Activated naive CD8-positive, alpha-beta T cell treated with anti-CD3 and anti-CD28 coated beads, Interleukin-2, amount 50 U/mL, for 24 hours (primary cell): ENCODE measurements around the gene STYX.
"Not testable (repeated sequence)": the region's sequence is repeated elsewhere in the genome, so short reads cannot be mapped to it uniquely, and the experiment has no call there.

Experiments used
- ATAC-seq: fragments of 150-1000 bp; cut with Tn5 transposase; one replicate; pipeline ENCODE4 v1.10.0; 2021
- DNase-seq: peaks from one replicate; pipeline ENCODE4 v3.0.0; 2021
- H3K27ac Mint-ChIP-seq: one replicate; pipeline ENCODE4 v1.8.0; 2021; ENCODE audit warnings: mild to moderate bottlenecking, mixed read lengths
- H3K27me3 Mint-ChIP-seq: one replicate; pipeline ENCODE4 v1.8.0; 2021; ENCODE audit warnings: mixed read lengths
- H3K36me3 Mint-ChIP-seq: one replicate; pipeline ENCODE4 v1.8.0; 2021; ENCODE audit warnings: low read depth, mixed read lengths
- H3K4me1 Mint-ChIP-seq: one replicate; pipeline ENCODE4 v1.8.0; 2021; ENCODE audit warnings: mixed read lengths
- H3K4me3 Mint-ChIP-seq: one replicate; pipeline ENCODE4 v1.8.0; 2021; ENCODE audit warnings: mild to moderate bottlenecking, moderate library complexity, mixed read lengths
- H3K9me3 Mint-ChIP-seq: one replicate; pipeline ENCODE4 v1.8.0; 2021; ENCODE audit warnings: mixed read lengths

The STYX gene

DNA sequence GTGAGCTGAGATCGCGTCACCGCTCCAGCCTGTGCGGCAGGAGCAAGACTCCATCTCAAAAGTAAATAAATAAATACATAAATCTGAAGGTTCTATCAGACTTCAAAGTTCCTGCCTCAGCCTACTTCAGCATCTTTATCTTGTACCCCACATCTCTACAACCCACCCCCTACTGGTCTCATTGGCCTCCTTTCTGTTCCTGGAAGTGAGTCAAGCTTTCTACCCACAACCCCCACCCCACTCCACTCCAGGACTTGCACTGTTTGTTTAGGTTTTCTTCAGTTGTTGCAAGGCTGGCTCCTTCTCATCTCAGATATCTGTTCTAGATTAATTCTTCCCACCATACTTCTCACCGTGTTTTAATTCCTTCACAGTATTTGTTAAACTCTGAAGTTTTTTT is 23.7 kb upstream of the STYX start:
- no peaks in the 10 kb centered on the region for H3K9me3 Mint-ChIP-seq
- H3K4me1 Mint-ChIP-seq: peaks cover 47% of the 10 kb centered on the region
- H3K36me3 Mint-ChIP-seq: peaks cover 35% of the 10 kb centered on the region
- DNase-seq: peak; percentile 48
- ATAC-seq: peak; percentile 77
- H3K27ac Mint-ChIP-seq: peak overlapping the region; percentile 94
- H3K27me3 Mint-ChIP-seq: no peaks in the 10 kb centered on the region
- peak overlapping the region; percentile 97 for H3K4me3 Mint-ChIP-seq

DNA sequence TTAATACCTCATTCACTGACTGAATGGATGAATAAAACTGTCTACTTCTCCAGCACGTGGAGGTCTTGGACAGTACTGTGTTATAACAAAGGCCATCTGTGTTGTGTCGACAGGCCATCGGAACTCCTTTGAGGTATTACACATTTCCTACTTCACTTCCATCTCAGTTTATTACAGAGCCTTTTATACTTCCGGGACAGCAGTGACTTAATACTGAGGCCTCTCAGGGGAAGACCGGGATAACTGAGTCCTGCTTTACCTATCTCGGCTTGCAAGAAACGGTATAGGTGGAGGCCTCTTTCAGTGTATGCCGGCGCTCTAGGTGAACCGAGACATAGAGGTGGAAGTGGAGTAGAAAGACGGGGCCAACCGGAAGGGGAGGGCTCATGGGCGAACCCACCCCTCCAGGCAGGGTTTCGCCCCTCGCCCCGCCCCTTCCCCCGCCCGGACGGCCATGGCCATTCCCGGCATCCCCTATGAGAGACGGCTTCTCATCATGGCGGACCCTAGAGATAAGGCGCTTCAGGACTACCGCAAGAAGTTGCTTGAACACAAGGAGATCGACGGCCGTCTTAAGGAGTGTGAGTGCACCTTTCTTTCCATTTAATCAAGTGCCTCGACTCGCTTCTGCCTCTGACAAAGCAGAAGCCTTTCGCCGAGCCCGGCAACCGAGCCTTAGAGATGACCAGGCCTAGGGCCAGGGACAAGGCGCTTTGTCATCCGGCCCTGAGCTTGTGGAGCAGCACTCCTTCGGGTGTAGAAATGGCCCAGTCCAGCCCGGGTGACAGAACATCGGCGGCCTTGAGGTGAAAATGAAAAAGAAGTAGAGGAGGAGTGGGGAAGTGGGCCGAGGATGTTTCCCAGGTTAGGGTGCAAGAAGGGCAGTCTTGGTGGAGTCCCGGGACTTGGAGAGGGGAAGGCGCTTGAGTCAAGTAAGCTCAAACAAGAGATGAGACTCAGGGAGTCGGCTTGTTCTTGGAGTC is 23.0 kb upstream of the STYX start, which contains the start of gene PSMC6:
PSMC6 (plus strand) TSS at position 477 of the 983 bp plus-strand sequence; CDS start at position 497, 20 bp downstream.
- peaks cover 51% of the 10 kb centered on the region for H3K4me1 Mint-ChIP-seq
- peak within 1 kb of the TSS; percentile 97 for H3K4me3 Mint-ChIP-seq
- no peaks in the 10 kb centered on the region for H3K27me3 Mint-ChIP-seq
- peak within 1 kb of the TSS; percentile 94 for H3K27ac Mint-ChIP-seq
- H3K9me3 Mint-ChIP-seq: no peaks in the 10 kb centered on the region
- ATAC-seq (peak; percentile 97), DNase-seq (peak; percentile 97)
- peaks cover 42% of the 10 kb centered on the region for H3K36me3 Mint-ChIP-seq

DNA sequence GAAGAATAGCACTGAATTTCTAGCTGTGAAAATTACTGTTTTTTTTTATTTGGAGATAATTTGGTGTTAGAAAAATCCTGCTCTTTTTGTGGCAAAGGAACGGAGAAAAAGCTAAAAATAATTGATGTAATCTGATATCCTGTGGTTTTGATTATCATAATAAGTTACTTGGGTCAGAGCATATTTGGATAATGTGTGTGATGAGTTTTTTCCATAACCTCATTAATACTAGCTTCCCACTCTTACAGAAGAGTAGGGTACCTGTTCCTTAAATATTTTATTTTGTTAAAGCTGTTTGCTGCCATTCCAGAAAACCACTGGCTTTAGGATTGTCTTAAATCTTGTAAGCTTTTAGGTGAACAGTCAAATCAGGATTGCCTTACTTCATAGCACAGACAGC is 18.3 kb upstream of the STYX start:
- Mint-ChIP-seq H3K4me1 (peaks cover 41% of the 10 kb centered on the region), H3K4me3 (no peak overlapping the region), H3K9me3 (no peaks in the 10 kb centered on the region), H3K27ac (peak overlapping the region; percentile 50), H3K36me3 (peaks cover 76% of the 10 kb centered on the region), H3K27me3 (no peaks in the 10 kb centered on the region)
- no peak for ATAC-seq
- DNase-seq: no peak

DNA sequence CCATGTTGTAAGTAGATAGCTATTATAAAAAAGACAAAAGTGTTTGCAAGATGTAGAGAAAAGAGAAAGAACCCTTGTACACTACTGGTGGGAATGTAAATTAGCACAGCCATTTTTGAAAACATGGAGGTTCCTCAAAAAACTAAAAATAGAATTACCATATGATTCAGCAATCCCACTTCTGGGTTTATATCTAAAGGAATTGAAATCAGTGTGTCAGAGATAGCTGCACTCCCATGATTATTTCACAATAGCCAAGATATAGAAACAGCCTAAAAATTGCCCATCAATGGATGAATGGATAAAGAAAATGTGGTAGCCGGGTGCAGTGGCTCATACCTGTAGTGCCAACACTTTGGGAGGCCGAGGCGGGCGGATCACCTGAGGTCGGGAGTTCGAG is 13.8 kb upstream of the STYX start:
- Mint-ChIP-seq H3K4me3 (no peak overlapping the region), H3K36me3 (peaks cover 70% of the 10 kb centered on the region), H3K27me3 (no peaks in the 10 kb centered on the region), H3K9me3 (no peaks in the 10 kb centered on the region), H3K4me1 (peaks cover 10% of the 10 kb centered on the region), H3K27ac (no peak overlapping the region)
- no peak for DNase-seq
- ATAC-seq: no peak

DNA sequence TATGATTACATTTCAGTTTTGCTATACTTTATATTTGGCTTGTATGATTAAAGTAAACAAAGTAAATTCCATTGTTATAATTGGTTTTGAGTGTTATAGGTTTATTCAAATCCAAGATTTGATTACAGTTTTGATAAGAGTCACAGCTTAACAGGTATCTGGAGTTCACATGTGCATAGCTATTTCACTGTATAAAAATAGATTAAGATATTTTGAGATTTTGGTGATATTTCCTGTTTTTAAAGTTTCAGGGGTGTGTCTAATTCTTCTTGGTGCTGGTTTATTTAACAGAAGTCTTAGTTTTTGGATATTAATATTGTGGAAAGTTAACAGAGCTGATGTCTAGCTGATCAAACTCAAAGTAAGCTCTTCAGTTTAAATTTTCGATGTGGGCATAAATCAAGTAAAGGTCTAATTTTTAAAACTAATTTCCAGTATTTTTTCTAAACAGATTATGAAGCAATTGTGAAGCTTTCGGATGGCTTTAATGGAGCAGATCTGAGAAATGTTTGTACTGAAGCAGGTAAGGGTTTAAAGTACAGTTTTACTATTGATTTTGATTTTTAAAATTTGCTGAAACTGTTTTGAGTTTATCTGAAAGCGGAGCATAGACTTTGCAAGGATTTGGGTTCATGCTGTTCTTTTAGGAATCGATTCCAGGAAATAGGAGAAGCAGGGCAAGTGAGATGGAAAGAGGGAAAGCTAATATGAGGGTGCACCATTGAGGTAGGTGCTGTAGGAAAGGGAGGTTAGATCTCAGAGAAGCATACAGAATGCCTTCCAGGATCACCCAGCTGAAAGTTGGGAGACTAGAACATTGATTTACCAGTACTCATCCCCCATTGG is 6.2 kb upstream of the STYX start:
- ATAC-seq (no peak), DNase-seq (no peak)
- H3K4me1 Mint-ChIP-seq: peaks cover 15% of the 10 kb centered on the region
- no peaks in the 10 kb centered on the region for H3K9me3 Mint-ChIP-seq
- no peaks in the 10 kb centered on the region for H3K27me3 Mint-ChIP-seq
- no peak overlapping the region for H3K27ac Mint-ChIP-seq
- no peak overlapping the region for H3K4me3 Mint-ChIP-seq
- peaks cover 61% of the 10 kb centered on the region for H3K36me3 Mint-ChIP-seq

DNA sequence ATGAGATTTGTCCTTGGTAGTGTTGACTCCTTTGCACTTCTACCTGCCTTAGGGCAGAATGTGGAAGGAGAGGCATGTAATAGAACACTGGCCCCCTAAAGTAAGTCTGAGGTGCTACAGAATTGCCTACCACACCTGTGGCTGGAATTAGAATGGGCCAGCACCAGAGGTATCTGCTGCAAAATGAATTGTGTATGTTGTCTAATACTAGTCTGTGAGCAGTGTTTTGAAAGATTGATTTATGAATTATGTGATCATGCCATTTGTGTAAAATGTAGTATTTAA is 5.7 kb upstream of the STYX start:
- DNase-seq: no peak
- peaks cover 15% of the 10 kb centered on the region for H3K4me1 Mint-ChIP-seq
- H3K27me3 Mint-ChIP-seq: no peaks in the 10 kb centered on the region
- no peak for ATAC-seq
- H3K4me3 Mint-ChIP-seq: no peak overlapping the region
- H3K9me3 Mint-ChIP-seq: no peaks in the 10 kb centered on the region
- peaks cover 57% of the 10 kb centered on the region for H3K36me3 Mint-ChIP-seq
- H3K27ac Mint-ChIP-seq: no peak overlapping the region

DNA sequence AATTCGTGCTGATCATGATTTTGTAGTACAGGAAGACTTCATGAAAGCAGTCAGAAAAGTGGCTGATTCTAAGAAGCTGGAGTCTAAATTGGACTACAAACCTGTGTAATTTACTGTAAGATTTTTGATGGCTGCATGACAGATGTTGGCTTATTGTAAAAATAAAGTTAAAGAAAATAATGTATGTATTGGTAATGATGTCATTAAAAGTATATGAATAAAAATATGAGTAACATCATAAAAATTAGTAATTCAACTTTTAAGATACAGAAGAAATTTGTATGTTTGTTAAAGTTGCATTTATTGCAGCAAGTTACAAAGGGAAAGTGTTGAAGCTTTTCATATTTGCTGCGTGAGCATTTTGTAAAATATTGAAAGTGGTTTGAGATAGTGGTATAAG is 2.5 kb upstream of the STYX start:
- ATAC-seq, H3K4me3 Mint-ChIP-seq, DNase-seq, H3K27ac Mint-ChIP-seq, H3K9me3 Mint-ChIP-seq, H3K27me3 Mint-ChIP-seq: not testable (repeated sequence)
- Mint-ChIP-seq H3K4me1 (peaks cover 23% of the 10 kb centered on the region), H3K36me3 (peaks cover 36% of the 10 kb centered on the region)

DNA sequence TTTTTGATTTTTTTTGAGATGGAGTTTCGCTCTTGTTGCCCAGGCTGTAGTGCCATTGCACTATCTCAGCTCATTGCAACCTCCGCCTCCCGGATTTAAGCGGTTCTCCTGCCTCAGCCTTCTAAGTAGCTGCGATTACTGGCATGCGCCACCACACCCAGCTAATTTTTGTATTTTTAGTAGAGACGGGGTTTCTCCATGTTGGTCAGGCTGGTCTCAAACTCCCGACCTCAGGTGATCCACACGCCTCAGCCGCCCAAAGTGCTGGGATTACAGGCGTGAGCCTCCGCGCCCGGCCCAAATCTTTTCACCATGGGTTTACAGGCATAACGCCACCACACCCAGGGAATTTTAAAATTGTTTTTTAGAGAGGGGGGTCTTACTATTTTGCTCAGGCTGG is 931 bp upstream of the STYX start:
- H3K4me1 Mint-ChIP-seq: peaks cover 31% of the 10 kb centered on the region
- not testable (repeated sequence) for H3K27ac Mint-ChIP-seq, H3K27me3 Mint-ChIP-seq, H3K9me3 Mint-ChIP-seq, DNase-seq, ATAC-seq, H3K4me3 Mint-ChIP-seq
- peaks cover 38% of the 10 kb centered on the region for H3K36me3 Mint-ChIP-seq

DNA sequence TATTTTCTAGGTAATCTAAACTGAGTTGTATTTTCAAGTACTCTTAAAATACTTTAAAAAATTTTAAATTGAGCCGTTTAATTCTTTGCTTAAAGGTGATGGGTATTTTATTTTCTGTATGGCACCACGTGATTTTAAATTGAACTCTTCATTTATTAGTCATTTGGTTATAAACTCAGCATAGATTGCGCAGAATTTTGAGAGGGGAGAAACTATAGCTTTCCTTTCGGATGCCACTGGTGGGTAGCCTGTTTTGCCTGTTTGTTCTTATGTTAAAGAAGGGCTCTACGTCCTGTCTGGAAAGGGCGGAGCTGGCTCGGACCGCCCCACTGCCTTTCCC is 411 bp upstream of the STYX start:
- Mint-ChIP-seq H3K4me3 (peak overlapping the region; percentile 94), H3K27ac (peak overlapping the region; percentile 85), H3K4me1 (peaks cover 36% of the 10 kb centered on the region), H3K27me3 (no peaks in the 10 kb centered on the region), H3K9me3 (no peaks in the 10 kb centered on the region), H3K36me3 (peaks cover 38% of the 10 kb centered on the region)
- no peak for ATAC-seq
- no peak for DNase-seq

DNA sequence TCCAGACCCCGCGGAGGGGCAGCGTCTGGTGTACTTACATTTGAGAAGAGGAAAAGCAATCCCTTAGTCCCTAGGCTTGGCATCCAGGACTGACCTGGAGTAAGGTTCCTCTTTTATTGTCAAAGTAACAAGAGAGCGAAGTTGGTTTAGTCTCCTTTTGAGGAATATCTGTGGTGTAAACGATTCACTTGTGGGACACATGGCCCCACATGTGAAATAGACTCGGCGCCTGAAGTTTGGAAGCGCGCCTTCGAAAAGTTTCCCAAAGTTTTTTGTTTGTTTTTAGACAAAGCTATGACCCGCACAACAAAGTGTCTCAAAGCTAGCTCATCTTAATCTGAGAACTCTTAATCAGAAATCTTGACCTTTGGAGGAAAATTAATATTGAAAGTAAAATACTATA is 744 bp downstream of the STYX start:
- Mint-ChIP-seq H3K9me3 (no peaks in the 10 kb centered on the region), H3K27me3 (no peaks in the 10 kb centered on the region), H3K4me1 (peaks cover 46% of the 10 kb centered on the region), H3K36me3 (peaks cover 35% of the 10 kb centered on the region), H3K4me3 (peak overlapping the region; percentile 94), H3K27ac (peak overlapping the region; percentile 85)
- ATAC-seq (no peak), DNase-seq (no peak)

DNA sequence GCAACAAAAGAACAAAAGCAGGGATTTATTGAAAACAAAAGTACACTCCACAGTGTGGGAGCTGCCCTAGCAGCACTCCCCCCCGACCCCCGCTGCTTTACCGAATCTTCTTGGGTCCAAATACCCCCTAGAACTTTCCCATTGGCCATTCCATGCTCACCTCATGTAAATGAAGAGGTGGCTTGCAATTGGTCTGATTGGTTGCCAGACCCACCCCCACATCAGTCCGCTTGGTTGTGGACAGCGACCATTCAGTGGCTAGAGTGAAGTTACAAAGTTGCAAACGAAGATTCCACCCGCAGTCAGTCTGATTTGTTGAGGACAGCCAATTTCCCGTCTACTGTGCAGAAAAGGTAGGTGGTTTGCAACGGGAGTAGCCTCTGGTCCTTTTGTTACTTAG is 3.9 kb downstream of the STYX start:
- ATAC-seq: no peak
- Mint-ChIP-seq H3K9me3 (no peaks in the 10 kb centered on the region), H3K4me3 (no peak overlapping the region), H3K36me3 (peaks cover 28% of the 10 kb centered on the region), H3K27ac (no peak overlapping the region), H3K4me1 (peaks cover 73% of the 10 kb centered on the region), H3K27me3 (no peaks in the 10 kb centered on the region)
- no peak for DNase-seq

DNA sequence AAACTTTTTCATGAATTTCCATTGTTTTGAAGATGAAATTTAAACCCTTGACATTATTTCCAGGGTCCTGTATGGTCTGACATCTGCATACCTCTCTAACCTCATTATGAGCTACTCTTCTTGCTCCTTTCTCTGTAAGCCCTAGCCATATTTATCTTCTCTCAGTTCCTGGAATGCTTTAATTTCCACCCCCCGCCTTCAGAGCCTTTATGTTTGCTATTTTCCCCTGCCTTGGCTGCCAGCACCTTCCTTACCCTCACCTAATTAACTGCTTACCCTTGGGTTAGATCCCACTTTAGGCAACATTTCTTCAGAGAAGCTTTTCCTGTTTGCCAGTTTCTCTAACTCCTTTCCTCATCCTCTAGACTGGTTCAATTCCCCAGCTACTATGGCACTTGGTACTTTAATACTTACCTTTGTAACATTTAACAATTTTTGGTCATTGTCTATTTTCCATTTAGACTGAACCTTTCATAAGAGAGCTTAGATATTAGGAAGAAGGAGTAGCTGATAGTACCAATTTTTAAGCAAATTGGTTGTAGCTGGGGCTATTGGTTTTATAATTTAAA is 6.0 kb downstream of the STYX start:
- Mint-ChIP-seq H3K9me3 (no peaks in the 10 kb centered on the region), H3K4me3 (no peak overlapping the region), H3K27ac (peak overlapping the region; percentile 9), H3K4me1 (peaks cover 78% of the 10 kb centered on the region), H3K27me3 (no peaks in the 10 kb centered on the region), H3K36me3 (peaks cover 32% of the 10 kb centered on the region)
- ATAC-seq: no peak
- no peak for DNase-seq

DNA sequence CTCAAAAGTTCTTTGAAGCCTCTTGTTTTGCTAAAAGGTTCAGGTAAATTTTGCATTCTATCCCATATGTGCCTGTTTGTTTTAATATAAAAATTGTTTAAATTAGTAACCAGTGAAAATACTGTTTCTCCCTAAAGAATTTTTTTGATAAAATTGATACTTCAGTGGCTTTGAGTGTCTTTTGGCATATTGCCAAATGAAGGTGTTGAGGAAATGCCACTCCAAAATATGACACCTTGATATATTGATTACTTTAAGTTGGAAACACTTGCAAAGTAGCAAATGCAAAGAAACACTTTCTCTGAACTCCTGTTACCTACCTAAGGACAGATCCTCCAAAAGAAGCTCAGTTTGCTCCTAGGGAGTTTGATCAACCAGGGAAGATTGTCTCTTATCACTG is 8.4 kb downstream of the STYX start:
- DNase-seq (no peak), ATAC-seq (no peak)
- H3K27ac Mint-ChIP-seq: peak overlapping the region; percentile 17
- H3K36me3 Mint-ChIP-seq: peaks cover 21% of the 10 kb centered on the region
- H3K4me3 Mint-ChIP-seq: no peak overlapping the region
- peaks cover 83% of the 10 kb centered on the region for H3K4me1 Mint-ChIP-seq
- no peaks in the 10 kb centered on the region for H3K9me3 Mint-ChIP-seq
- H3K27me3 Mint-ChIP-seq: no peaks in the 10 kb centered on the region

DNA sequence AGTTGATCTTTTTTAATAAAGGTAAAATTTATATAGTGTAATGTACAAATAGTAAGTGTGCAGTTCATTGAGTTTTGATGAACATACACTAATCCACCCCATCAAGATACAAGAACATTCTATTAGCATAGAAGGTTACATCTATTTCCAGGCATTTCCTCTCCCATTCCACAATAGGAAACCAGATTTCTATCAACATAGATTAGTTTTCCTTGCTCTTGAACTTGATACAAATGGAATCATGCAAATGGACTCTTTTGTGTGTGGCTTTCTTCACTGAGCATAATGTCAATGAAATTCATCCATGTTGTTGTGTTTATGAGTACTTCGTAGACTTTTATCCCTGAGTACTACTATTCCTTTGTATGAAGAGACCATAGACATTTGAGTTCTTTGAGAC is 10.8 kb downstream of the STYX start:
- ATAC-seq (no peak), DNase-seq (no peak)
- Mint-ChIP-seq H3K4me3 (no peak overlapping the region), H3K4me1 (peaks cover 82% of the 10 kb centered on the region), H3K27me3 (no peaks in the 10 kb centered on the region), H3K27ac (peak overlapping the region; percentile 25), H3K36me3 (peaks cover 22% of the 10 kb centered on the region), H3K9me3 (no peaks in the 10 kb centered on the region)

DNA sequence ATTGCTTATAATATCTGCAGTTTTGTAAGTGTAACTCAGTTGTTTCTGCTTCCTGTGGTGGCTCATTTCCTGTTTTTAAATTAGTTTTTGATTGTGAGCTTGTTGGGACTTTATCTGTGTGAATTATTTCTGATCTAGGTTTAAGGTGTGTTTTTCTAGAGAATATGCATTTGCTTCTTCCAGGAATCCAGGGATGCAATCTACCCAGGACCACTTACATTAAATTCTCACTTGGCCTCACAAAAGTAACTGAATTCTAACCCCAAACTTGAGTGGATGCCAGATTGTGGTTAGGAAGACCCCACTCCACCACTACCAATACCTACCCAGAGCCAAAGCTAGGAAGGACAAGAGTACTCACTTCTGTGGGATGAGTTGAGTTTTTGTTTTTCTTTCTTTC is 11.9 kb downstream of the STYX start:
- Mint-ChIP-seq H3K4me3 (peak overlapping the region; percentile 70), H3K36me3 (peaks cover 29% of the 10 kb centered on the region), H3K9me3 (no peaks in the 10 kb centered on the region), H3K4me1 (peaks cover 71% of the 10 kb centered on the region), H3K27me3 (no peaks in the 10 kb centered on the region), H3K27ac (peak overlapping the region; percentile 89)
- DNase-seq (no peak), ATAC-seq (peak; percentile 31)
